Measurements from ENCODE around the gene KLF3. TPM values are rescaled to one million over a fixed set of nuclear protein-coding genes. Genes with fewer than 3 reads are reported as not detected.
"Not testable (repeated sequence)": the region's sequence is repeated elsewhere in the genome, so short reads cannot be mapped to it uniquely, and the experiment has no call there.

KLF3 gene
- total and polyA plus RNA-seq, 2 of the 8 experiments (the other 6 are each of a cell fraction or from before 2014, with no cell fraction given), result 8.0 to 14.9 TPM

- H3K27ac ChIP-seq (ENCODE audit: low read depth, low read length); H3K4me1 ChIP-seq (replicated peaks in 1 of 4; ENCODE audit: control insufficient read depth in 3 of 4, insufficient read depth in 4 of 4, low read length in 3 of 4); H4K20me1 ChIP-seq (replicated peaks in 1 of 2; ENCODE audit: control insufficient read depth in 1 of 2, insufficient read depth in 2 of 2, low read length in 2 of 2); H2BK5ac ChIP-seq (ENCODE audit: low read depth, low read length); H3K23me2 ChIP-seq (ENCODE audit: low read depth, low read length); H3K56ac ChIP-seq (replicated peaks; ENCODE audit: insufficient read length, low read depth, low read length); H4K8ac ChIP-seq (ENCODE audit: extremely low read depth, insufficient read depth, low read length); H2BK15ac ChIP-seq (ENCODE audit: low read length); H3K27me3 ChIP-seq (replicated peaks in 1 of 4; ENCODE audit: control insufficient read depth in 3 of 4, extremely low read depth in 1 of 4, insufficient read depth in 3 of 4, low read length in 3 of 4); H2BK20ac ChIP-seq (ENCODE audit: low read length); H3K18ac ChIP-seq (ENCODE audit: extremely low read depth, low read length); H3K4me2 ChIP-seq (ENCODE audit: insufficient read depth in 1 of 2, low read depth in 2 of 2, low read length in 2 of 2); H2AK5ac ChIP-seq (ENCODE audit: low read depth, low read length); H3K4ac ChIP-seq (replicated peaks; ENCODE audit: insufficient read length, low read depth, low read length); H3K4me3 ChIP-seq (ENCODE audit: extremely low read depth in 1 of 4, insufficient read depth in 2 of 4, low read depth in 3 of 4, low read length in 4 of 4); H2BK12ac ChIP-seq (ENCODE audit: low read depth, low read length); H4K5ac ChIP-seq (ENCODE audit: insufficient read length, low read depth, low read length); H2BK120ac ChIP-seq (replicated peaks; ENCODE audit: low read depth, low read length); H3K23ac ChIP-seq (ENCODE audit: insufficient read length); H3K79me2 ChIP-seq (ENCODE audit: control insufficient read depth in 1 of 2, insufficient read depth in 2 of 2, low read length in 2 of 2); H3K36me3 ChIP-seq (ENCODE audit: control insufficient read depth in 2 of 4, insufficient read depth in 4 of 4, low read length in 3 of 4); POLR2A ChIA-PET (ENCODE audit: partially characterized antibody); DNase-seq (ENCODE audit: low read depth in 1 of 2, low spot score in 2 of 2); H3K79me1 ChIP-seq (ENCODE audit: low read depth, low read length); H3K14ac ChIP-seq (ENCODE audit: insufficient read length); H4K91ac ChIP-seq (replicated peaks; ENCODE audit: insufficient read length, low read length); FAIRE-seq; H3K9me3 ChIP-seq (ENCODE audit: insufficient read depth in 2 of 2, low read depth in 1 of 2, low read length in 1 of 2); H2AFZ ChIP-seq (ENCODE audit: low read length); H3K9ac ChIP-seq (replicated peaks in 1 of 4; ENCODE audit: extremely low read depth in 1 of 4, low read depth in 3 of 4, low read length in 3 of 4): not testable (repeated sequence)
- CTCF ChIA-PET (ENCODE audit: partially characterized antibody), result interaction anchor here (0.7 to 1.7 kb wide), 3 partner anchors 10 to 394 kb away, joined by 3 to 8 read pairs (median 3); no protein-coding TSS in a partner anchor
- WGBS, 2 experiments (ENCODE audit: extremely low coverage in 1 of 2, insufficient coverage in 1 of 2, insufficient read length in 1 of 2, insufficient replicate concordance in 2 of 2, low coverage in 1 of 2, low lambda C conversion rate in 2 of 2, missing lambda C conversion rate in 1 of 2), result 93% methylated on average over 11 of the region's 32 CpGs; no CpG with 5 or more reads in 1 of the 2 experiments
- TF ChIP-seq RAD21 (IDR thresholded peaks at IDR 0.05 in 1 of 2, conservative IDR thresholded peaks at IDR 0.05 in 1 of 2; ENCODE audit: low read depth in 2 of 2, low read length in 2 of 2), result peak; percentile 14 to 42; a peak in 2 of 4 replicates
- peak in 2 of 3 experiments; percentile 3 to 16; a peak in 1 of 4 replicates for TF ChIP-seq CTCF (IDR thresholded peaks at IDR 0.05; ENCODE audit: control extremely low read depth in 1 of 3, insufficient read depth in 1 of 3, low read depth in 1 of 3, low read length in 3 of 3)
These were observed 37.0 kb upstream of the KLF3 start for GRCh38 chr4:38626901-38627444.
